Lung microvascular endothelial cell (primary cell): ENCODE results near the gene PLXNC1. TPM values are rescaled to one million over a fixed set of nuclear protein-coding genes. Genes with fewer than 3 reads are reported as not detected.

Experiments
- DNase-seq, 2 donors: peaks; one replicate each; pipeline versions ENCODE4 v3.0.0 to v3.0.0-alpha.2; 2010; ENCODE audit warnings: low read depth in 2 of 2
- total RNA-seq: library from RNA; depleted of rRNA; stranded (reverse); fragments of >200 nt; gene quantifications from 2 replicates; pipeline ENCODE4 v1.2.1, GENCODE V29; 2014

PLXNC1 gene
- total RNA-seq, 1 donor from 2014 or later: under 0.01 TPM

GRCh38 chr12:94133964-94134795 lies 14.2 kb upstream of the PLXNC1 start:
- DNase-seq: peak; percentile 71 to 72

GRCh38 chr12:94135896-94136295 lies 12.5 kb upstream of the PLXNC1 start:
- DNase-seq: no peak

GRCh38 chr12:94139816-94140215 lies 8.6 kb upstream of the PLXNC1 start:
- no peak for DNase-seq

GRCh38 chr12:94140556-94140955 lies 7.8 kb upstream of the PLXNC1 start:
- peak; percentile 20 to 29 for DNase-seq

GRCh38 chr12:94141004-94141764 lies 7.2 kb upstream of the PLXNC1 start:
- no peak for DNase-seq

- DNase-seq: no peak
These were observed 6.5 kb upstream of the PLXNC1 start for GRCh38 chr12:94141892-94142291.

GRCh38 chr12:94143438-94143837 lies 4.9 kb upstream of the PLXNC1 start:
- DNase-seq: no peak

GRCh38 chr12:94143951-94144350 lies 4.4 kb upstream of the PLXNC1 start:
- DNase-seq: no peak

- DNase-seq: no peak
These were observed 3.6 kb upstream of the PLXNC1 start for GRCh38 chr12:94144781-94145180.

GRCh38 chr12:94145191-94145983 lies 3.0 kb upstream of the PLXNC1 start:
- DNase-seq: peak; percentile 12 to 36

- no peak for DNase-seq
These were observed 2.0 kb upstream of the PLXNC1 start for GRCh38 chr12:94146166-94146936.

- no peak for DNase-seq
These were observed 888 bp upstream of the PLXNC1 start for GRCh38 chr12:94147387-94147990.

GRCh38 chr12:94148739-94149118 lies 352 bp downstream of the PLXNC1 start:
- DNase-seq: no peak

- DNase-seq: peak; percentile 39 to 45
These were observed 873 bp downstream of the PLXNC1 start for GRCh38 chr12:94149119-94149780.

GRCh38 chr12:94149781-94150239 lies 1.4 kb downstream of the PLXNC1 start:
- peak in 1 of 2 donors; percentile 10 for DNase-seq

GRCh38 chr12:94150240-94151121 lies 2.1 kb downstream of the PLXNC1 start:
- no peak for DNase-seq

GRCh38 chr12:94151582-94151981 lies 3.2 kb downstream of the PLXNC1 start:
- DNase-seq: no peak

GRCh38 chr12:94152292-94153078 lies 4.1 kb downstream of the PLXNC1 start:
- no peak for DNase-seq
